ENCODE measurements around the gene RBM15B. TPM values are rescaled to one million over a fixed set of nuclear protein-coding genes. Genes with fewer than 3 reads are reported as not detected.

The RBM15B gene
- total and polyA plus RNA-seq, 2 experiments from 2014 or later = 16.3 to 57.9 TPM

- no peak overlapping the region; the same call in 1 of the 2 replicates for H3K27ac Mint-ChIP-seq
- H3K4me3 Mint-ChIP-seq = no peak overlapping the region
- no peaks in the 10 kb centered on the region for H3K4me1 Mint-ChIP-seq
- ATAC-seq (no peak), DNase-seq (ENCODE audit: low spot score) (no peak)
- TF ChIP-seq ETS1 (IDR thresholded peaks at IDR 0.05) = no peak
- TF ChIP-seq ZNF114 (CRISPR knock-in tag; IDR thresholded peaks at IDR 0.05) = no peak
- TF ChIP-seq CTCF (conservative IDR thresholded peaks at IDR 0.05; ENCODE audit: low read depth in 2 of 2) = no peak
- TF ChIP-seq EZH2 (IDR thresholded peaks at IDR 0.05; ENCODE audit: low read depth, unreplicated experiment) = no peak
- no peak for TF ChIP-seq NANOG (IDR thresholded peaks at IDR 0.05; ENCODE audit: borderline replicate concordance)
- TF ChIP-seq CREB1 (CRISPR knock-in tag; IDR thresholded peaks at IDR 0.05; ENCODE audit: low read depth) = no peak
- TF ChIP-seq ZNF331 (CRISPR knock-in tag; IDR thresholded peaks at IDR 0.05; ENCODE audit: low read depth) = no peak
- TF ChIP-seq POLR2AphosphoS5 (IDR thresholded peaks at IDR 0.05; ENCODE audit: low read depth) = no peak
- TF ChIP-seq EZH2phosphoT487 (IDR thresholded peaks at IDR 0.05; ENCODE audit: unreplicated experiment) = no peak
- no peak for TF ChIP-seq REST (IDR thresholded peaks at IDR 0.05; ENCODE audit: unreplicated experiment)
- TF ChIP-seq STAT1 (IDR thresholded peaks at IDR 0.05; ENCODE audit: unreplicated experiment) = no peak
- no peak for TF ChIP-seq JUNB (IDR thresholded peaks at IDR 0.05; ENCODE audit: unreplicated experiment)
- TF ChIP-seq ZNF462 (CRISPR knock-in tag; IDR thresholded peaks at IDR 0.05) = no peak
- no peaks in the 10 kb centered on the region for H3K27me3 ChIP-seq (ENCODE audit: insufficient read depth)
- H3K9me2 ChIP-seq (ENCODE audit: insufficient read depth) = no peaks in the 10 kb centered on the region
- H3K27me3 Mint-ChIP-seq (ENCODE audit: insufficient read depth, low read depth, poor library complexity) = no peaks in the 10 kb centered on the region
- H3K36me3 ChIP-seq (ENCODE audit: insufficient read depth) = peaks cover 18% of the 10 kb centered on the region
- H3K4me1 ChIP-seq (ENCODE audit: insufficient read depth) = no peaks in the 10 kb centered on the region
- peaks cover 6% of the 10 kb centered on the region for H4K20me1 ChIP-seq (replicated peaks; ENCODE audit: insufficient read depth)
- no peak overlapping the region for H3K27ac ChIP-seq (ENCODE audit: low read depth)
- no peak overlapping the region for H2AFZ ChIP-seq
- peaks cover 36% of the 10 kb centered on the region for H3K36me3 Mint-ChIP-seq (ENCODE audit: low read depth)
- H3K4me2 ChIP-seq = no peak overlapping the region
- H3K9me3 Mint-ChIP-seq = no peaks in the 10 kb centered on the region
- no peaks in the 10 kb centered on the region for H3K79me2 ChIP-seq (replicated peaks; ENCODE audit: insufficient read depth)
- no peak overlapping the region for H3K4me3 ChIP-seq
- H3F3A ChIP-seq (replicated peaks; ENCODE audit: low read depth) = no peaks in the 10 kb centered on the region
These were observed 17.7 kb downstream of the RBM15B start for GRCh38 chr3:51408813-51409212.
